ENCODE data around the gene TSPAN2. TPM values are rescaled to one million over a fixed set of nuclear protein-coding genes. Genes with fewer than 3 reads are reported as not detected.

The TSPAN2 gene
- total and polyA plus RNA-seq, 2 of the 4 experiments (the other 2 are of a cell fraction) = 0.18 to 0.60 TPM

DNA sequence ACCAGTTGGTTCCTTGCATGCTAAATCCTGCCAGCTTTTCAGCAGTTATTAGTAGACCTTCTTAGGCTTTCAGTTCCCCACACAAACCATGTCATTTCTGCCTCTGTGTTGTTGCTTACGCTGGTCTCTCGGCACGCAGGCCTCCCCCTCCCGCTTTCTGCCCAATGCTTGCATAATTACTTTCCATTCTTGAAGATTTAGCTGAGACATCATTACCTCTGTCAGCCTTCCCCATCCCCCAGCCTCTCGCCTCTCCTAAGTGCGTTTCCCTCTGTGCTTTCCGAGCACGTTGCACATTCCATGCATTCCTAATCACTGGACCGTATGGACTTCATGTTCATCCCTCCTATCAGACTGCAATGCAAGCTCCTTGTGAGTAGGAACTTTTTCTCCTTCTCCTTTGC lies 32.9 kb downstream of the TSPAN2 start:
- peak overlapping the region; percentile 71; the same call in 1 of the 2 replicates for H4K91ac ChIP-seq (ENCODE audit: insufficient read depth, low read depth, low read length)
- in situ Hi-C loops (cut with MboI; ENCODE audit: low sequenced_read_pairs) = no loop called here
- WGBS, 2 experiments (ENCODE audit: extremely low coverage in 2 of 2, insufficient read length in 1 of 2) = 33% methylated on average over 5 of the region's 9 CpGs; no CpG with 5 or more reads in 1 of the 2 experiments
- no peak overlapping the region; the same call in 1 of the 2 replicates for H4K5ac ChIP-seq (ENCODE audit: low read depth, low read length)
- H3K9me3 ChIP-seq (ENCODE audit: control insufficient read depth, insufficient read depth, low read length) = no peaks in the 10 kb centered on the region
- CTCF ChIA-PET = no interaction called here
- peak overlapping the region; percentile 86 for H3K4me2 ChIP-seq (ENCODE audit: low read depth, low read length)
- no peaks in the 10 kb centered on the region for H4K20me1 ChIP-seq (ENCODE audit: insufficient read depth, low read length)
- H2AK9ac ChIP-seq (replicated peaks; ENCODE audit: low read depth, low read length, poor library complexity) = peak overlapping the region; percentile 76
- H3K27ac ChIP-seq (ENCODE audit: insufficient read depth, low read length) = peak overlapping the region; percentile 73
- dilution Hi-C loops (cut with HindIII; ENCODE audit: low sequenced_read_pairs, unreplicated experiment) = no loop called here
- peak overlapping the region; percentile 17; the same call in 1 of the 2 replicates for H3K23ac ChIP-seq (ENCODE audit: low read depth, low read length)
- peak overlapping the region; percentile 20; the same call in 1 of the 2 replicates for H2BK20ac ChIP-seq (ENCODE audit: low read depth, low read length)
- no TSS peak for BruUV-seq (replicated peaks)
- H4K8ac ChIP-seq (ENCODE audit: low read depth in 2 of 2, low read length in 2 of 2) = 0 out of 4 replicates have a peak overlapping the region, but pooled peaks of 1 of the 2 experiments have one; percentile 24
- ATAC-seq (ENCODE audit: low read depth) = peak; percentile 91
- POLR2A ChIA-PET (ENCODE audit: unreplicated experiment) = no interaction called here
- H2BK15ac ChIP-seq (ENCODE audit: low read depth, low read length) = no peak overlapping the region
- no peaks in the 10 kb centered on the region for H3K36me3 ChIP-seq (ENCODE audit: control insufficient read depth, insufficient read depth, low read length)
- H3K4me3 ChIP-seq (ENCODE audit: insufficient read depth, low read depth, low read length) = no peak overlapping the region
- no peak overlapping the region for H3K14ac ChIP-seq (replicated peaks; ENCODE audit: low read depth, low read length)
- peak overlapping the region; percentile 32; the same call in 1 of the 2 replicates for H3K56ac ChIP-seq (ENCODE audit: extremely low read depth, insufficient read depth, low read length)
- TF ChIP-seq RAD21 (IDR thresholded peaks at IDR 0.05; ENCODE audit: low read length) = no peak
- TF ChIP-seq BHLHE40 (IDR thresholded peaks at IDR 0.05; ENCODE audit: low read depth, low read length) = peak; percentile 45; the same call in 1 of the 2 replicates
- TF ChIP-seq, protein P1, sequence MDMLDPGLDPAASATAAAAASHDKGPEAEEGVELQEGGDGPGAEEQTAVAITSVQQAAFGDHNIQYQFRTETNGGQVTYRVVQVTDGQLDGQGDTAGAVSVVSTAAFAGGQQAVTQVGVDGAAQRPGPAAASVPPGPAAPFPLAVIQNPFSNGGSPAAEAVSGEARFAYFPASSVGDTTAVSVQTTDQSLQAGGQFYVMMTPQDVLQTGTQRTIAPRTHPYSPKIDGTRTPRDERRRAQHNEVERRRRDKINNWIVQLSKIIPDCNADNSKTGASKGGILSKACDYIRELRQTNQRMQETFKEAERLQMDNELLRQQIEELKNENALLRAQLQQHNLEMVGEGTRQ (IDR thresholded peaks at IDR 0.05; ENCODE audit: low read depth, low read length) = no peak
- peak; percentile 33; the same call in 1 of the 2 replicates for TF ChIP-seq NFE2L2 (IDR thresholded peaks at IDR 0.05; ENCODE audit: low read depth, low read length)
- TF ChIP-seq POLR2A (IDR thresholded peaks at IDR 0.05; ENCODE audit: low read depth, low read length) = no peak
- no peak for TF ChIP-seq CHD1 (IDR thresholded peaks at IDR 0.05; ENCODE audit: low read depth, low read length)
- no peak for TF ChIP-seq MXI1 (IDR thresholded peaks at IDR 0.05; ENCODE audit: borderline replicate concordance, low read depth, low read length)
- TF ChIP-seq SMC3 (IDR thresholded peaks at IDR 0.05; ENCODE audit: low read depth, low read length) = no peak
- peak; percentile 70 for TF ChIP-seq CEBPB (IDR thresholded peaks at IDR 0.05; ENCODE audit: low read depth, low read length)
- no peak for TF ChIP-seq RCOR1 (IDR thresholded peaks at IDR 0.05; ENCODE audit: insufficient replicate concordance, low read length)
- TF ChIP-seq ELK1 (IDR thresholded peaks at IDR 0.05; ENCODE audit: borderline replicate concordance, low read depth, low read length) = no peak
- TF ChIP-seq CTCF (conservative IDR thresholded peaks at IDR 0.05; ENCODE audit: low read depth, low read length) = no peak
- TF ChIP-seq MAZ (IDR thresholded peaks at IDR 0.05; ENCODE audit: borderline replicate concordance, low read depth, low read length) = peak; percentile 51; the same call in 1 of the 2 replicates
- TF ChIP-seq MAFK (IDR thresholded peaks at IDR 0.05; ENCODE audit: low read depth, low read length) = peak; percentile 58
- no peak overlapping the region for H2BK5ac ChIP-seq (ENCODE audit: low read depth, low read length, poor library complexity, severe bottlenecking)
- H3K9ac ChIP-seq (ENCODE audit: low read depth, low read length) = peak overlapping the region; percentile 55; the same call in 1 of the 2 replicates
- peak overlapping the region; percentile 61; the same call in 1 of the 2 replicates for H3K18ac ChIP-seq (ENCODE audit: low read depth, low read length)
- no peaks in the 10 kb centered on the region for H3K27me3 ChIP-seq (ENCODE audit: control insufficient read depth, insufficient read depth, low read length)
- peak overlapping the region; percentile 56; the same call in 1 of the 2 replicates for H2BK120ac ChIP-seq (ENCODE audit: low read depth, low read length)
- H3K9me1 ChIP-seq (ENCODE audit: insufficient read depth, low read length) = peaks cover 3% of the 10 kb centered on the region; the same call in 1 of the 2 replicates
- peak overlapping the region; percentile 24; the same call in 1 of the 2 replicates for H3K4ac ChIP-seq (ENCODE audit: low read depth, low read length)
- H3K4me1 ChIP-seq (ENCODE audit: control insufficient read depth, insufficient read depth, low read length) = peaks cover 4% of the 10 kb centered on the region; the same call in 1 of the 2 replicates
- no peak overlapping the region for H2AK5ac ChIP-seq (ENCODE audit: low read depth, low read length)
- intact Hi-C loops (cut with micrococcal nuclease) = loop anchor here (5.0 kb wide), 2 partner anchors 36 to 1446 kb away; no protein-coding TSS in a partner anchor
- peak overlapping the region; percentile 35 for H2AFZ ChIP-seq (replicated peaks; ENCODE audit: low read length, poor library complexity)
- no peaks in the 10 kb centered on the region for H3K79me1 ChIP-seq (ENCODE audit: low read depth in 1 of 2, low read length in 2 of 2)
- peak; percentile 59 for DNase-seq

Data from IMR-90 (cell line).